WERI-Rb-1 (cell line): ENCODE measurements around the gene CLRN3.

Experiments
- DNase-seq: peaks from one replicate; pipeline ENCODE4 v3.0.0-alpha.2; 2020
- H3K27ac ChIP-seq: fragments of 250-450 bp; sonication (Bioruptor Pico); 2 replicates; pipeline ENCODE4 v1.5.1; 2020; ENCODE audit warnings: mild to moderate bottlenecking, moderate library complexity
- H3K27me3 ChIP-seq: fragments of 250-450 bp; sonication (Bioruptor Pico); 2 replicates; pipeline ENCODE4 v1.5.1; 2021; ENCODE audit warnings: mild to moderate bottlenecking, low read depth, moderate library complexity; ENCODE audit not compliant: insufficient read depth, severe bottlenecking
- H3K36me3 ChIP-seq: fragments of 250-450 bp; sonication (Bioruptor Pico); 2 replicates; pipeline ENCODE4 v1.5.1; 2020; ENCODE audit warnings: mild to moderate bottlenecking, moderate library complexity
- H3K4me3 ChIP-seq: 2 replicates; pipeline ENCODE4 v1.5.1; 2011; ENCODE audit warnings: low read depth, mild to moderate bottlenecking, control low read depth, low read length
- H3K9me3 ChIP-seq: fragments of 250-450 bp; sonication (Bioruptor Pico); 2 replicates; pipeline ENCODE4 v1.5.1; 2021; ENCODE audit warnings: mild to moderate bottlenecking, moderate library complexity; ENCODE audit not compliant: severe bottlenecking
- TF ChIP-seq, protein P1 (sequence below): IDR thresholded peaks from 2 replicates; pipeline ENCODE4 v1.5.1; 2011; ENCODE audit warnings: low read depth, mild to moderate bottlenecking, control low read depth, inconsistent platforms, low read length

The CLRN3 gene

DNA sequence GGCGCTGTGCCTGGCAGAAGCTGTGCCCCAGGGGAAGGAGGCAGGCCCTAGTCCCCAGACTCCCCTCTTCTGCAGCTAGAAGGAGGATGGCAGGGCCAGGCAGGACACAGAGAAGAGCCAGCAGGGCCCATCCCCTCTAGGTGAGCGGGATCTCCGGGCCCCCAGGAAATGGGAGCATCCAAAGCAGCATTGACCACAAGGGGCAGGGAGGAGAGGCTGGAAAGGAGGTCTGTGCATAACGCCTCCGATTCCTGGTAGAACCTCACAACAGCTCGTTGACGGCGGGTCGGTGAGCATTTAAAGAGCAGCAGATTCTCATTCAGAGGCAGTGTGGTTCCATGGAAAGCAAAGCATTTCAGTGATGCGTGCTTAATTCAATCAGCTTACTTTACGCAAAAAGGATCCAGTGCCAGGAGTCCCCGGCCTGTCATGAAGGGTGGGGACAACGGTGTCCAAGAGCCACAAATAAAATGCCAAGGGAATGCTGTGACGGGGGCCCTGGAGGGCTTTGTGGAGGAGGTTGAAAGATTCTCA is 41.0 kb downstream of the CLRN3 start:
- no peaks in the 10 kb centered on the region for H3K36me3 ChIP-seq
- no peak for DNase-seq
- TF ChIP-seq, protein P1, sequence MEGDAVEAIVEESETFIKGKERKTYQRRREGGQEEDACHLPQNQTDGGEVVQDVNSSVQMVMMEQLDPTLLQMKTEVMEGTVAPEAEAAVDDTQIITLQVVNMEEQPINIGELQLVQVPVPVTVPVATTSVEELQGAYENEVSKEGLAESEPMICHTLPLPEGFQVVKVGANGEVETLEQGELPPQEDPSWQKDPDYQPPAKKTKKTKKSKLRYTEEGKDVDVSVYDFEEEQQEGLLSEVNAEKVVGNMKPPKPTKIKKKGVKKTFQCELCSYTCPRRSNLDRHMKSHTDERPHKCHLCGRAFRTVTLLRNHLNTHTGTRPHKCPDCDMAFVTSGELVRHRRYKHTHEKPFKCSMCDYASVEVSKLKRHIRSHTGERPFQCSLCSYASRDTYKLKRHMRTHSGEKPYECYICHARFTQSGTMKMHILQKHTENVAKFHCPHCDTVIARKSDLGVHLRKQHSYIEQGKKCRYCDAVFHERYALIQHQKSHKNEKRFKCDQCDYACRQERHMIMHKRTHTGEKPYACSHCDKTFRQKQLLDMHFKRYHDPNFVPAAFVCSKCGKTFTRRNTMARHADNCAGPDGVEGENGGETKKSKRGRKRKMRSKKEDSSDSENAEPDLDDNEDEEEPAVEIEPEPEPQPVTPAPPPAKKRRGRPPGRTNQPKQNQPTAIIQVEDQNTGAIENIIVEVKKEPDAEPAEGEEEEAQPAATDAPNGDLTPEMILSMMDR, result no peak
- H3K4me3 ChIP-seq, result no peak overlapping the region
- no peak overlapping the region for H3K27ac ChIP-seq
- peaks cover 10% of the 10 kb centered on the region for H3K27me3 ChIP-seq
- H3K9me3 ChIP-seq, result no peaks in the 10 kb centered on the region

DNA sequence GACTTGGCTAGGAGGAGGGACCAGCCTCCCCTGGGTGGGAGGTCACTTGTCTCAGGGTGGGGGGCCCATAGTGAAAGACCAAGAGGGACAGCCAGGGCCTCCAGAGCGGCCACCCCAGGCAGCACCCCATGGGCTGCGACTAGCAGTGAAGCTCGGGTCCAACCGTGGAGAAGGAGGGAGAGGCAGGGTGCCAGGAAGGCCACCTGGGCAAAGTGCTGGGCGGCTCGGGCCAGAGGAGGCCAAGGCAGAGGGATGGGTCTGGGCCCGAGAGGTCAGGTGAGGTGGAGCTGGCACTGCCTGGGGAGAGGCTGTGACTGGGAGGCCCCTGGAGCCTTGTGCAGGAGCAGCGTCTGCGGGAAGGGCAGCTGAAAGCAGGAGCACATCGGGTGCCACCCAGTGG is 41.8 kb downstream of the CLRN3 start:
- H3K27me3 ChIP-seq, result peaks cover 15% of the 10 kb centered on the region
- H3K9me3 ChIP-seq, result no peaks in the 10 kb centered on the region
- no peak for DNase-seq
- TF ChIP-seq, protein P1, result no peak
- no peak overlapping the region for H3K4me3 ChIP-seq
- no peak overlapping the region for H3K27ac ChIP-seq
- no peaks in the 10 kb centered on the region for H3K36me3 ChIP-seq

DNA sequence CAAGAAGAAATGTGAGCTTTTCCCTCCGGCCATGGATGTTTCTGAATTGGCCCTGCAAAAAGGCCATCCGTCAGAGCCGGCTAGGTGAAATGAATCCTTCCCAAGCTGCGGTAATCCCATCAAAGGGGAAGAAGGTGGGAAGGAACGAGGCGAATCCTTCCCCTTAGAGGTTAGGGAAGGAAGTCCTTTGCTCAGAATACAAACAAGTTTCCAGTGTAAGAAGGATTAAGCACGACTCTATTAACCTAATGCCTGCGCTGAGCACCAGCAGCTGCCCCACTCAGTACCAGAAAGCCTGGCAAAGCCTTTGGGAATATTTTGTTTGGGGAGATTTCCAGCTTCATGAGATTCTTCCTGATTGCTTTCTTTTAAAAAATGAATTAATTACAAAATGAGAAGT is 42.8 kb downstream of the CLRN3 start:
- peak; percentile 72 for DNase-seq
- Histone ChIP-seq H3K9me3 (no peaks in the 10 kb centered on the region), H3K4me3 (no peak overlapping the region), H3K27me3 (peaks cover 23% of the 10 kb centered on the region), H3K27ac (no peak overlapping the region), H3K36me3 (no peaks in the 10 kb centered on the region)
- TF ChIP-seq, protein P1, result no peak

DNA sequence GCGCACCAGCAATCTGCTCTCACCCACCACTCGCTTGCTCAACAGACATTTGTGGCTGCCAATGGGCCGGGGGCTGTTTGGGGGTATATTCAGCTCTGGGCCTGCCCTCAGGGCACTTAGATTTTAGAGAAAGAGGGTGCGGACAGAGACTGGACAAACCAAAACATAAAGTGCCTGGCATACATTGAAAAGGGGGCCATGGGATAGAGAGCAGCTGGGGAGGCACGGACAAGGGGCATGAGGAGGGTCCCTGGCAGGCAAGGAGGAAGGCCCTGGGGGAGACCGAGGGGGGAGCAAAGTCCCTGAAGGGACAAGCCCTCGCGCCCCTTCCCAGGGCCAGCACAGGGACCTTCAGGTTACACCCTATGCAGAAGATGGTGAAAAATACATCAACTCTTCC is 43.5 kb downstream of the CLRN3 start:
- H3K27ac ChIP-seq, result no peak overlapping the region

DNA sequence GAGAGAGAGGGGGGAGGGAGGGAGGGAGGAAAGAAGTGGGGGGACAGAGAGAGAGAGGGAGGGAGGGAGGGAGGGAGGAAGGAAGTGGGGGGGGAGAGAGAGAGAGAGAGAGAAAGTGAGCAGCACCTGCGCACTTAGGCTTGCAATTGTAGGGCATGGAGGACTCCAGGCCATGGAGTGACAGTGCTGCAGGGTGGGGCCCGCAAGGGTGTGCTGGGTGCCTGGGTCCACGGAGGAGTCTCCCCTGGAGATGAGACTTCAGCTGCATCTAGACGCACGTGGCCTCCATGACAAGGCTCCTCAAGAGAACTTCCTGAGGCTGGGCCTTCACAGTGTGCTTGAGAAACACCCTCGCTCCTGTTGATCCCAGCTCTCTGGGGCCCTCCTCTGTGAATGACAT is 44.5 kb downstream of the CLRN3 start:
- Histone ChIP-seq H3K4me3 (no peak overlapping the region), H3K27ac (no peak overlapping the region), H3K36me3 (no peaks in the 10 kb centered on the region), H3K27me3 (peaks cover 22% of the 10 kb centered on the region), H3K9me3 (no peaks in the 10 kb centered on the region)
- TF ChIP-seq, protein P1, result no peak
- DNase-seq, result no peak

More for the DNA sequence above, 43.5 kb downstream of the CLRN3 start:
- no peak for DNase-seq
- Histone ChIP-seq H3K36me3 (no peaks in the 10 kb centered on the region), H3K4me3 (no peak overlapping the region), H3K27me3 (peaks cover 22% of the 10 kb centered on the region), H3K9me3 (no peaks in the 10 kb centered on the region)
- TF ChIP-seq, protein P1, result no peak

DNA sequence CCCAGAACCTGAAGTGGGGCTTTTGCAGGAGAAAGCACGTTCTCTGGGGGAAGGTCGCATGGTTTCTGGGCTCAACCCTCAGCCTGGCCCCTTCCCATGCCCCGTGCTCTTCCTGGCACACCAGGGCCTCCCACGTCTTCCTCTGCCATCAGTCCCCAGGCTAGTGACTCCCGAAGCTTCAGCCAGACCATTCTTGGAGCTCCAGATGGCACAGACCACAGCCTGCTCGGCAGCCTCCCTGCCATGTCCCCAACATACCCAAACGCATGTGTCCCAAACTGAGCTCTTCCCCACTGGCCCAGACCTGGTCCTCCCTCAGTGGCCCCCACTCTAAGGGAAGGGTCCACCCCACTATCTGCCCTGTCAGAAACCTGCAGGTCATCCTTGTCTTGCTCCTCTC is 47.0 kb downstream of the CLRN3 start:
- H3K4me3 ChIP-seq, result no peak overlapping the region
- H3K27me3 ChIP-seq, result peaks cover 34% of the 10 kb centered on the region
- H3K36me3 ChIP-seq, result no peaks in the 10 kb centered on the region
- H3K9me3 ChIP-seq, result no peaks in the 10 kb centered on the region
- DNase-seq, result no peak
- no peak overlapping the region for H3K27ac ChIP-seq
- TF ChIP-seq, protein P1, result no peak
